Stimulated activated naive CD8-positive, alpha-beta T cell treated with anti-CD3 and anti-CD28 coated beads, Interleukin-15, amount 100 ng/mL, for 72 hours (primary cell): ENCODE data around the gene FLOT2.
"Not testable (repeated sequence)": the region's sequence is repeated elsewhere in the genome, so short reads cannot be mapped to it uniquely, and the experiment has no call there.

Experiments used
- ATAC-seq: fragments of 150-1000 bp; cut with Tn5 transposase; 2 replicates; pipeline ENCODE4 v1.10.0; 2021; ENCODE audit warnings: mild to moderate bottlenecking, moderate library complexity
- DNase-seq, 2 donors: peaks; one replicate each; pipeline ENCODE4 v3.0.0; 2021 to 2022
- H3K27ac Mint-ChIP-seq, 2 donors: one replicate each; pipeline ENCODE4 v1.8.0; 2022; ENCODE audit warnings: mild to moderate bottlenecking in 2 of 2, mixed read lengths in 2 of 2, moderate library complexity in 2 of 2
- H3K27me3 Mint-ChIP-seq: one replicate; pipeline ENCODE4 v1.8.0; 2022; ENCODE audit warnings: mixed read lengths
- H3K4me1 Mint-ChIP-seq: one replicate; pipeline ENCODE4 v1.8.0; 2022; ENCODE audit warnings: mild to moderate bottlenecking, mixed read lengths
- H3K4me3 Mint-ChIP-seq, 2 donors: one replicate each; pipeline ENCODE4 v1.8.0; 2022; ENCODE audit warnings: mild to moderate bottlenecking in 2 of 2, mixed read lengths in 2 of 2, moderate library complexity in 1 of 2
- H3K9me3 Mint-ChIP-seq, 2 donors: one replicate each; pipeline ENCODE4 v1.8.0; 2022; ENCODE audit warnings: mixed read lengths in 2 of 2

FLOT2 gene

GRCh38 chr17:28854457-28855335 is 42.8 kb downstream of the FLOT2 start, which contains the start of gene ERAL1:
TSS of gene ERAL1 (plus strand) at chr17:28855016. CDS start at chr17:28855035, 19 bp downstream.
- Mint-ChIP-seq H3K27ac (peak within 1 kb of the TSS; percentile 89 to 95), H3K4me1 (peaks cover 48% of the 10 kb centered on the region), H3K4me3 (peak within 1 kb of the TSS; percentile 86 to 91), H3K9me3 (no peaks in the 10 kb centered on the region), H3K27me3 (no peaks in the 10 kb centered on the region)
- DNase-seq (peak; percentile 76 to 84), ATAC-seq (peak; percentile 99)

GRCh38 chr17:28853295-28853694 is 44.2 kb downstream of the FLOT2 start:
- ATAC-seq = no peak
- DNase-seq = no peak
- H3K27me3 Mint-ChIP-seq = no peaks in the 10 kb centered on the region
- H3K9me3 Mint-ChIP-seq = no peaks in the 10 kb centered on the region
- no peak overlapping the region for H3K27ac Mint-ChIP-seq
- H3K4me1 Mint-ChIP-seq = peaks cover 54% of the 10 kb centered on the region
- H3K4me3 Mint-ChIP-seq = peak overlapping the region in 1 of 2 donors; percentile 91

- ATAC-seq (peak; percentile 85), DNase-seq (peak in 1 of 2 donors; percentile 34)
- Mint-ChIP-seq H3K27ac (no peak overlapping the region), H3K9me3 (no peaks in the 10 kb centered on the region), H3K27me3 (no peaks in the 10 kb centered on the region), H3K4me3 (no peak overlapping the region), H3K4me1 (peaks cover 26% of the 10 kb centered on the region)
Measured at GRCh38 chr17:28849281-28849680, 48.3 kb downstream of the FLOT2 start.

- peaks cover 20% of the 10 kb centered on the region for H3K4me1 Mint-ChIP-seq
- H3K27ac Mint-ChIP-seq, H3K27me3 Mint-ChIP-seq, H3K9me3 Mint-ChIP-seq, H3K4me3 Mint-ChIP-seq: not testable (repeated sequence)
- peak; percentile 91 for ATAC-seq
- DNase-seq = peak; percentile 52 to 62
Measured at GRCh38 chr17:28848667-28849066, 48.9 kb downstream of the FLOT2 start.

GRCh38 chr17:28846699-28847098 is 50.8 kb downstream of the FLOT2 start:
- not testable (repeated sequence) for H3K4me3 Mint-ChIP-seq, H3K27me3 Mint-ChIP-seq, ATAC-seq, H3K27ac Mint-ChIP-seq, H3K9me3 Mint-ChIP-seq, DNase-seq
- H3K4me1 Mint-ChIP-seq = peaks cover 25% of the 10 kb centered on the region

- H3K9me3 Mint-ChIP-seq = no peaks in the 10 kb centered on the region
- H3K4me3 Mint-ChIP-seq = no peak overlapping the region
- DNase-seq = no peak
- H3K4me1 Mint-ChIP-seq = peaks cover 28% of the 10 kb centered on the region
- no peaks in the 10 kb centered on the region for H3K27me3 Mint-ChIP-seq
- ATAC-seq = no peak
- no peak overlapping the region for H3K27ac Mint-ChIP-seq
Measured at GRCh38 chr17:28846231-28846630, 51.3 kb downstream of the FLOT2 start.

GRCh38 chr17:28843816-28844148 is 53.8 kb downstream of the FLOT2 start:
- no peak overlapping the region for H3K27ac Mint-ChIP-seq
- H3K27me3 Mint-ChIP-seq = no peaks in the 10 kb centered on the region
- peak overlapping the region; percentile 37 to 96 for H3K4me3 Mint-ChIP-seq
- DNase-seq (no peak), ATAC-seq (no peak)
- H3K4me1 Mint-ChIP-seq = peaks cover 31% of the 10 kb centered on the region
- no peaks in the 10 kb centered on the region for H3K9me3 Mint-ChIP-seq

GRCh38 chr17:28842282-28843012 is 55.1 kb downstream of the FLOT2 start, which contains the start of gene FAM222B:
TSS of gene FAM222B (minus strand) at chr17:28842790. CDS start at chr17:28766667, 76,123 bp downstream.
- no peaks in the 10 kb centered on the region for H3K27me3 Mint-ChIP-seq
- H3K27ac Mint-ChIP-seq = peak within 1 kb of the TSS; percentile 96 to 97
- peaks cover 26% of the 10 kb centered on the region for H3K4me1 Mint-ChIP-seq
- DNase-seq (peak; percentile 87 to 91), ATAC-seq (peak; percentile 99)
- peak within 1 kb of the TSS; percentile 96 to 99 for H3K4me3 Mint-ChIP-seq
- H3K9me3 Mint-ChIP-seq = no peaks in the 10 kb centered on the region

GRCh38 chr17:28841901-28842281 is 55.6 kb downstream of the FLOT2 start:
- peaks cover 26% of the 10 kb centered on the region for H3K4me1 Mint-ChIP-seq
- H3K9me3 Mint-ChIP-seq = no peaks in the 10 kb centered on the region
- DNase-seq (no peak), ATAC-seq (peak; percentile 39)
- no peaks in the 10 kb centered on the region for H3K27me3 Mint-ChIP-seq
- peak overlapping the region; percentile 96 to 97 for H3K27ac Mint-ChIP-seq
- H3K4me3 Mint-ChIP-seq = peak overlapping the region; percentile 96 to 99

GRCh38 chr17:28839221-28839620 is 58.3 kb downstream of the FLOT2 start:
- Mint-ChIP-seq H3K4me1 (peaks cover 30% of the 10 kb centered on the region), H3K9me3 (no peaks in the 10 kb centered on the region), H3K4me3 (peak overlapping the region in 1 of 2 donors; percentile 29), H3K27me3 (no peaks in the 10 kb centered on the region), H3K27ac (peak overlapping the region in 1 of 2 donors; percentile 74)
- no peak for DNase-seq
- ATAC-seq = no peak

GRCh38 chr17:28836541-28836940 is 61.0 kb downstream of the FLOT2 start:
- not testable (repeated sequence) for H3K4me3 Mint-ChIP-seq, H3K27me3 Mint-ChIP-seq, H3K27ac Mint-ChIP-seq, H3K9me3 Mint-ChIP-seq, ATAC-seq, DNase-seq
- peaks cover 30% of the 10 kb centered on the region for H3K4me1 Mint-ChIP-seq

- Mint-ChIP-seq H3K4me1 (peaks cover 17% of the 10 kb centered on the region), H3K9me3 (no peaks in the 10 kb centered on the region), H3K4me3 (no peak overlapping the region), H3K27ac (peak overlapping the region in 1 of 2 donors; percentile 41), H3K27me3 (no peaks in the 10 kb centered on the region)
- DNase-seq (no peak), ATAC-seq (no peak)
Measured at GRCh38 chr17:28834420-28834819, 63.1 kb downstream of the FLOT2 start.
